GM12865 (cell line): ENCODE data around the gene SULT2A1.
"Not testable (repeated sequence)": the region's sequence is repeated elsewhere in the genome, so short reads cannot be mapped to it uniquely, and the experiment has no call there.

Experiments used
- DNase-seq: peaks from one replicate; pipeline ENCODE4 v3.0.0; 2010; ENCODE audit warnings: low read depth
- H3K4me3 ChIP-seq: 2 replicates; pipeline ENCODE4 v1.5.1; 2011; ENCODE audit warnings: mild to moderate bottlenecking, low read depth, low read length, control low read depth
- TF ChIP-seq, protein P1 (sequence below): IDR thresholded peaks from 2 replicates; pipeline ENCODE4 v1.5.1; 2011; ENCODE audit warnings: low read length, control low read depth, low read depth, inconsistent platforms; ENCODE audit not compliant: insufficient read depth; ENCODE audit errors: missing control alignments

Gene SULT2A1, protein sequence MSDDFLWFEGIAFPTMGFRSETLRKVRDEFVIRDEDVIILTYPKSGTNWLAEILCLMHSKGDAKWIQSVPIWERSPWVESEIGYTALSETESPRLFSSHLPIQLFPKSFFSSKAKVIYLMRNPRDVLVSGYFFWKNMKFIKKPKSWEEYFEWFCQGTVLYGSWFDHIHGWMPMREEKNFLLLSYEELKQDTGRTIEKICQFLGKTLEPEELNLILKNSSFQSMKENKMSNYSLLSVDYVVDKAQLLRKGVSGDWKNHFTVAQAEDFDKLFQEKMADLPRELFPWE

DNA sequence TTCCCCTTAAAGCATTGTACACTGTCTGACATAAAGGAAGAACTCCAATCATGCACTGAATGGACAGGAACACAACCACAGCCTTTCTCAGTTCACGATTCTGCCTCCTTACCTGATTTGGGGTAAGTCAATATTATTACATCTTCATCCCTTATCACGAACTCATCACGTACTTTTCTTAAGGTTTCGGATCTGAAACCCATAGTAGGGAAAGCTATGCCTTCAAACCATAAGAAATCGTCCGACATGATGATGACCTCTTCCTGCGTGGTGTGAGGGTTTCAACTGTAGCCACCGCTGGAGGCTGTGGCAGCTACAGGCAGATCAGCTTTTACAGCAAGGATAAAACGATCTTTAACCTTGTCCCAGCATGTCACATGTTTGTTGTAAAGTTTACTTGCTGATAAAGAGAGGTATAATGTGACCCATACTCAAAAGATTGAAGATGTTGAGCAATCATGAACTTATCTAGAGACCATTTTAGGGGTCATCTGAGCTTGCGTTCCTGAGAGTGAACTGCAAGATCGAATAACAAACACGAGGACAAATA is at the start of gene SULT2A1:
SULT2A1 (minus strand) TSS at position 306 of the 550 bp plus-strand sequence; CDS start at position 248, 58 bp downstream.
- no peak for DNase-seq
- TF ChIP-seq, protein P1, sequence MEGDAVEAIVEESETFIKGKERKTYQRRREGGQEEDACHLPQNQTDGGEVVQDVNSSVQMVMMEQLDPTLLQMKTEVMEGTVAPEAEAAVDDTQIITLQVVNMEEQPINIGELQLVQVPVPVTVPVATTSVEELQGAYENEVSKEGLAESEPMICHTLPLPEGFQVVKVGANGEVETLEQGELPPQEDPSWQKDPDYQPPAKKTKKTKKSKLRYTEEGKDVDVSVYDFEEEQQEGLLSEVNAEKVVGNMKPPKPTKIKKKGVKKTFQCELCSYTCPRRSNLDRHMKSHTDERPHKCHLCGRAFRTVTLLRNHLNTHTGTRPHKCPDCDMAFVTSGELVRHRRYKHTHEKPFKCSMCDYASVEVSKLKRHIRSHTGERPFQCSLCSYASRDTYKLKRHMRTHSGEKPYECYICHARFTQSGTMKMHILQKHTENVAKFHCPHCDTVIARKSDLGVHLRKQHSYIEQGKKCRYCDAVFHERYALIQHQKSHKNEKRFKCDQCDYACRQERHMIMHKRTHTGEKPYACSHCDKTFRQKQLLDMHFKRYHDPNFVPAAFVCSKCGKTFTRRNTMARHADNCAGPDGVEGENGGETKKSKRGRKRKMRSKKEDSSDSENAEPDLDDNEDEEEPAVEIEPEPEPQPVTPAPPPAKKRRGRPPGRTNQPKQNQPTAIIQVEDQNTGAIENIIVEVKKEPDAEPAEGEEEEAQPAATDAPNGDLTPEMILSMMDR = no peak
- H3K4me3 ChIP-seq = no peak within 1 kb of the TSS

DNA sequence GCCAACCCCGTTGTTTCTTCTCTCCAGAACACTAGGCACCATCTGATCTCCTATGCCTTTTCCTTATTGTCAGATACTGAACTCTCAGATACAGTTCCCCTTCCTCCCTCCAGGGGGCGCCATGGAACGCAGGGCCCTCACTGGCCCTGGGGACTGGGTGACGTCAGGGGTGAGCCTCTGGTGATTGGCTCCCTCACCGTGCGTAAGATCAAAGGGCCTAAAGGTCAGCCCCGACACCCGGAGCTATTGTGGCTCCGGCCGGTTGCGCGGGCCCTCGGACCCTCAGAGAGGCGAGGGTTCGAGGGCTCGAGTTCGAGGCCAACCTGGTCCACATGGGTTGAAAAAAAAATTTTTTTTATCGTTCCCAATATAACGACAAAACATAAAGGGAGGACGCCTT is 42.5 kb upstream of the SULT2A1 start:
- DNase-seq, H3K4me3 ChIP-seq: not testable (repeated sequence)

DNA sequence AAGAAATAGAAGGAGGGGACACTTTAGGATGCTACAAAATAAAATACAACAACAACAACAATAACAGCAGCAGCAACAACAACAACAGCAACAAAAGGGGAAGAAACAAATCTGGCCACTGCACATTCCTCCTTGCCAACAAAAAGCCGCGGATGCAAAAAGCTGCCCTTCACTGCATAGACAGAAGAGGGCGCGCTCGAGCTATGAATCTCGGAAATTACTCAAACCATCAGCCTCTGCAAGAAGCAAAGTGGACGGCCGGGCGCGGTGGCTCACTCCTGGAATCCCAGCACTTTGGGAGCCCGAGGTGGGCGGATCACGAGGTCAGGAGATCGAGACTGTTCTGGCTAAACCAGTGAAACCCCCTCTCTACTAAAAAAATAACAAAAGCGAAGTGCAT is 34.0 kb upstream of the SULT2A1 start:
- H3K4me3 ChIP-seq, DNase-seq: not testable (repeated sequence)

DNA sequence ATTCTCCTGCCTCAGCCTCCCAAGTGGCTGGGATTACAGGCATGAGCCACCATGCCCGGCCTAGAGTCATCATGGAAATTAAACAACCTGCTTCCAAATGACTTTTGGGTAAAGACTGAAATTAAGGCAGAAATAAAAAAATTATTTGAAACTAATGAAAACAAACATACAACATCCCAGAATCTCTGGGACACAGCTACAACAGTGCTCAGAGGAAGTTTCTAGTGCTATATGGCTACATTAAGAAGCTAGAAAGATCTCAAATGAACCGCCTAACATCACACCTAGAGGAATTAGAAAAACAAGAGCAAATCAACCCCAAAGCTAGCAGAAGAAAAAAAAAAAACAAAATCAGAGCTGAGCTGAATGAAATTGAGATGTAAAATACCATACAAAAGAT is 24.1 kb upstream of the SULT2A1 start:
- H3K4me3 ChIP-seq, DNase-seq: not testable (repeated sequence)

GRCh38 chr19:47909350-47909749 is 23.2 kb upstream of the SULT2A1 start:
- H3K4me3 ChIP-seq, DNase-seq: not testable (repeated sequence)

DNA sequence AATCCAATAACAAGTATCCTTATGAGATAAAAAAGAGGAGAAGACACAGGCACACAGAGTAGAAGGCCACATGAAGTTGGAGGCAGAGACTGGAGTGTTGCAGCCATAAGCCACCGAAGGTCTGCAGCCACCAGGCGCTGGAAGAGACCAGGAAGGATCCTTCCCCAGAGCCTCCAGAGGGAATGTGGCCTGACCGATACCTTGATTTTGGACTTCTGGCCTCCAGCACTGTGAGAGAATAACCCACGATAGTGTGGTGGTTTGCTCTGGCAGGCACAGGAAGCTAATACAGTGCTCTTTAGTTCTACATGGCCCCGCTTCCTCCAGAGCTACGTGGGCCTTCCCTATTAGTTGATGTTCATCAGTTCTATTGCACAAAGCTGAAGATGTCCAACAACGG is 15.3 kb upstream of the SULT2A1 start:
- DNase-seq = no peak
- TF ChIP-seq, protein P1 = no peak
- H3K4me3 ChIP-seq = no peak overlapping the region

GRCh38 chr19:47899335-47899734 is 13.2 kb upstream of the SULT2A1 start:
- TF ChIP-seq, protein P1 = no peak
- no peak for DNase-seq
- H3K4me3 ChIP-seq = no peak overlapping the region

- TF ChIP-seq, protein P1 = no peak
- DNase-seq = no peak
- H3K4me3 ChIP-seq = no peak overlapping the region
Observed at GRCh38 chr19:47897861-47898260, 11.7 kb upstream of the SULT2A1 start.

DNA sequence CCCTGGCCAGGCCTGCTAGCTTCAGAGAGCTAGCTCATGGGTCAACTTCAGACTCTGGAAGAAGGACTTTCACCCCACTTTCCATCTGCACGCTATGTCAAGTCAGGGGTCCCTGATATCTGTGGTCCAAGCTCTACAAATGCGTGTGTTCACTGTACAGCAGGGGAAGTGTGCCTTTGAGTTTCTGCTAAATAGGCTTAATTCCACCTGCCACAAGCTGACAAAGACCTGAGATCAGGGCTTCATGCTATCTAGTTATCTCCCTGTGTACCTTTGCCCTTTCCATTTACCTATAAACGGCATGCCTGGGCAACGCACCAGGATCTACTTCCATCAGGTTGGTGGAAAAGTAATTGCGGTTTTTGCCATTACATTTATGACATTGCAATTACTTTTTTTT is 10.7 kb upstream of the SULT2A1 start:
- H3K4me3 ChIP-seq = no peak overlapping the region
- TF ChIP-seq, protein P1 = no peak
- DNase-seq = no peak
